ENCODE measurements around the gene MAGIX. TPM values are rescaled to one million over a fixed set of nuclear protein-coding genes. Genes with fewer than 3 reads are reported as not detected.
A peak's percentile ranks its signal among the peaks of the same experiment; 100 is the strongest.
"Not testable (repeated sequence)": the region's sequence is repeated elsewhere in the genome, so short reads cannot be mapped to it uniquely, and the experiment has no call there.

MAGIX gene
- total RNA-seq, 4 donors from 2014 or later, result 1.7 to 8.1 (median 2.3) TPM

GRCh38 chrX:49139713-49140112 lies 22.8 kb upstream of the MAGIX start:
- 74 to 80% methylated on average over 4 of the region's 4 CpGs for WGBS, 2 donors
- DNase-seq (ENCODE audit: low spot score in 2 of 2), result no peak
- no peak overlapping the region for H3K4me3 ChIP-seq
- H3K9me3 ChIP-seq, result peaks cover 0 to 10% (median 4%) of the 10 kb centered on the region in 4 donors
- no peaks in the 10 kb centered on the region for H3K4me1 ChIP-seq
- H3K36me3 ChIP-seq, result peaks cover 0 to 21% (median 0%) of the 10 kb centered on the region in 3 donors
- no peak overlapping the region for H3K27ac ChIP-seq
- H3K27me3 ChIP-seq, result no peaks in the 10 kb centered on the region
- TF ChIP-seq EP300 (IDR thresholded peaks at IDR 0.05), result no peak

- DNase-seq (ENCODE audit: low spot score in 2 of 2); H3K27me3 ChIP-seq; H3K4me3 ChIP-seq; H3K4me1 ChIP-seq; H3K27ac ChIP-seq: not testable (repeated sequence)
- peaks cover 0 to 21% (median 0%) of the 10 kb centered on the region in 3 donors for H3K36me3 ChIP-seq
- TF ChIP-seq, protein P1, sequence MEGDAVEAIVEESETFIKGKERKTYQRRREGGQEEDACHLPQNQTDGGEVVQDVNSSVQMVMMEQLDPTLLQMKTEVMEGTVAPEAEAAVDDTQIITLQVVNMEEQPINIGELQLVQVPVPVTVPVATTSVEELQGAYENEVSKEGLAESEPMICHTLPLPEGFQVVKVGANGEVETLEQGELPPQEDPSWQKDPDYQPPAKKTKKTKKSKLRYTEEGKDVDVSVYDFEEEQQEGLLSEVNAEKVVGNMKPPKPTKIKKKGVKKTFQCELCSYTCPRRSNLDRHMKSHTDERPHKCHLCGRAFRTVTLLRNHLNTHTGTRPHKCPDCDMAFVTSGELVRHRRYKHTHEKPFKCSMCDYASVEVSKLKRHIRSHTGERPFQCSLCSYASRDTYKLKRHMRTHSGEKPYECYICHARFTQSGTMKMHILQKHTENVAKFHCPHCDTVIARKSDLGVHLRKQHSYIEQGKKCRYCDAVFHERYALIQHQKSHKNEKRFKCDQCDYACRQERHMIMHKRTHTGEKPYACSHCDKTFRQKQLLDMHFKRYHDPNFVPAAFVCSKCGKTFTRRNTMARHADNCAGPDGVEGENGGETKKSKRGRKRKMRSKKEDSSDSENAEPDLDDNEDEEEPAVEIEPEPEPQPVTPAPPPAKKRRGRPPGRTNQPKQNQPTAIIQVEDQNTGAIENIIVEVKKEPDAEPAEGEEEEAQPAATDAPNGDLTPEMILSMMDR (IDR thresholded peaks at IDR 0.05), result peak in 3 of 5 experiments; percentile 23 to 30 (median 27)
- H3K9me3 ChIP-seq, result peaks cover 0 to 10% (median 4%) of the 10 kb centered on the region in 4 donors
- 43 to 48% methylated on average over 9 of the region's 9 CpGs for WGBS, 2 donors
These were observed 20.3 kb upstream of the MAGIX start for GRCh38 chrX:49142264-49142663.

DNA sequence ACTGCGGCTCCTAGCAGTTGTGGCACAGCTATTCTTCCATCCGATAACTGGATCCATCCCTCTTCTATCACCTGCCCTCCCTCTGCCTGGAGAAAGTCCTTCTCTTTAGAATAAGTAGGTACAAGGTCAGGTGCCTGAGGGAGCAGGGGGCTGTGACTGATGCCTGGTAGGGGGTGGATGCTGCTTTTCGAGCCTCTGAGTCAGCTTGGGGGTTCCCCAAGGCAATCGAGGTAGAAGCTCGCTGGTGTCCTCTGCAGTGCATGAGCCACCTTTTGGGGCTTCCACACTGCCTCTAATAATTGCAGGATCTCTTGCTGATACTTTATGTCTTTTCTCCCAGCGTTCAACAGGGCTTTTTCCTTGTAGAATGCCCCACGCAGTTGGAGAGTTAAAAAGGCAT lies 19.4 kb upstream of the MAGIX start:
- not testable (repeated sequence) for DNase-seq (ENCODE audit: low spot score in 2 of 2); H3K4me1 ChIP-seq; H3K4me3 ChIP-seq; H3K27me3 ChIP-seq; H3K27ac ChIP-seq
- 77 to 84% methylated on average over 7 of the region's 7 CpGs for WGBS, 2 donors
- peaks cover 0 to 10% (median 4%) of the 10 kb centered on the region in 4 donors for H3K9me3 ChIP-seq
- peaks cover 0 to 21% (median 0%) of the 10 kb centered on the region in 3 donors for H3K36me3 ChIP-seq

GRCh38 chrX:49147282-49147681 lies 15.3 kb upstream of the MAGIX start:
- TF ChIP-seq, protein P1 (IDR thresholded peaks at IDR 0.05), result no peak
- TF ChIP-seq EP300 (IDR thresholded peaks at IDR 0.05) (no peak), POLR2A (IDR thresholded peaks at IDR 0.05) (no peak)
- Histone ChIP-seq H3K27ac (no peak overlapping the region), H3K36me3 (no peaks in the 10 kb centered on the region), H3K27me3 (no peaks in the 10 kb centered on the region), H3K9me3 (no peaks in the 10 kb centered on the region), H3K4me1 (no peaks in the 10 kb centered on the region), H3K4me3 (no peak overlapping the region)
- no peak for DNase-seq (ENCODE audit: low spot score in 2 of 2)
- WGBS, 2 donors, result 88 to 91% methylated on average over 8 of the region's 8 CpGs

GRCh38 chrX:49147936-49148335 lies 14.6 kb upstream of the MAGIX start:
- Histone ChIP-seq H3K36me3 (no peaks in the 10 kb centered on the region), H3K4me3 (no peak overlapping the region), H3K9me3 (no peaks in the 10 kb centered on the region), H3K4me1 (no peaks in the 10 kb centered on the region), H3K27ac (no peak overlapping the region), H3K27me3 (no peaks in the 10 kb centered on the region)
- TF ChIP-seq EP300 (IDR thresholded peaks at IDR 0.05) (no peak), POLR2A (IDR thresholded peaks at IDR 0.05) (no peak)
- TF ChIP-seq, protein P1 (IDR thresholded peaks at IDR 0.05), result no peak
- 86 to 90% methylated on average over 13 of the region's 13 CpGs for WGBS, 2 donors
- DNase-seq (ENCODE audit: low spot score in 2 of 2), result no peak

GRCh38 chrX:49148390-49149100 lies 14.0 kb upstream of the MAGIX start:
- not testable (repeated sequence) for H3K27ac ChIP-seq; DNase-seq (ENCODE audit: low spot score in 2 of 2); H3K9me3 ChIP-seq; H3K36me3 ChIP-seq; H3K27me3 ChIP-seq; H3K4me1 ChIP-seq; H3K4me3 ChIP-seq
- WGBS, 2 donors, result 85% methylated on average over 12 to 21 of the region's 21 CpGs

DNA sequence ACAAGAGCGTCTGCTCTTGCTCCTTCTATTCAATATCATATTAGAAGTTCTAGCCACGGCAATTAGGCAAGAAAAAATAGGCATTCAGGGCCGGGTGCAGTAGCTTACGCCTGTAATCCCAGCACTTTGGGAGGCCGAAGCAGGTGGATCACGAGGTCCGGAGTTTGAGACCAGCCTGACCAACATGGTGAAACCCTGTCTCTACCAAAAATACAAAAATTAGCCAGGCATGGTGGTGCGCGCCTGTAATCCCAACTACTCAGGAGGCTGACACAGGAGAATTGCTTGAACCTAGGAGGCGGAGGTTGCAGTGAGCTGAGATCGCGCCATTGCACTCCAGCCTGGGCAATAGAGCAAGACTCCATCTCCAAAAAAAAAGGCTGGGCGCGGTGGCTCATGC lies 13.3 kb upstream of the MAGIX start:
- H3K9me3 ChIP-seq; H3K27me3 ChIP-seq; H3K36me3 ChIP-seq; DNase-seq (ENCODE audit: low spot score in 2 of 2); H3K4me3 ChIP-seq; H3K4me1 ChIP-seq; H3K27ac ChIP-seq: not testable (repeated sequence)
- 80 to 95% methylated on average over 1 to 14 of the region's 14 CpGs for WGBS, 2 donors

Data from tibial nerve (tissue), 4 donors.